DOHH2 (cell line): ENCODE results near the gene CAPN11.

Experiments used
- EZH2phosphoT487 ChIP-seq: fragments of 200-600 bp; sonication (generic); IDR thresholded peaks from 2 replicates; pipeline ENCODE4 v1.6.1; 2017; ENCODE audit warnings: borderline replicate concordance, mild to moderate bottlenecking, antibody characterized with exemption, low read length, moderate library complexity, mixed read lengths
- TF ChIP-seq, protein P1 (sequence below): fragments of 200-600 bp; sonication (generic); IDR thresholded peaks from one replicate; pipeline ENCODE4 v1.5.1; 2014; ENCODE audit warnings: antibody characterized with exemption, mild to moderate bottlenecking, low read depth, low read length; ENCODE audit not compliant: poor library complexity, severe bottlenecking

DNA sequence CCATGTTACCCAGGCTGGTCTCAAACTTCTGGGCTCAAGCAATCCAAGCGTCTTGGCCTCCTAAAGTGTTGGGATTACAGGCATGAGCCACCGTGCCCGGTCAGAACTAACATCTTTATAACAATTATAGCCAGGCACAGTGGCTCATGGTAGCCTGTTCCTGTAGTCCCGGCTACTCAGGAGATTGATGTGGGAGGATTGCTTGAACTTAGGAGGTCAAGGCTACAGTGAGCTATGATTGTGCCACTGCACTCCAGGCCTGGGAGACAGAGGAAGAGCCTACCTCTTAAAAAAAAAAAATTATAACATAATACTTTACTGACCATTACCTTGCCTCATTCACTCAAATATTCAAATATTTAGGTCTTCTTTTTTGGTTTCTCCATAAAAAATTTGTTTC, 41.3 kb downstream of the CAPN11 start:
- TF ChIP-seq, protein P1, sequence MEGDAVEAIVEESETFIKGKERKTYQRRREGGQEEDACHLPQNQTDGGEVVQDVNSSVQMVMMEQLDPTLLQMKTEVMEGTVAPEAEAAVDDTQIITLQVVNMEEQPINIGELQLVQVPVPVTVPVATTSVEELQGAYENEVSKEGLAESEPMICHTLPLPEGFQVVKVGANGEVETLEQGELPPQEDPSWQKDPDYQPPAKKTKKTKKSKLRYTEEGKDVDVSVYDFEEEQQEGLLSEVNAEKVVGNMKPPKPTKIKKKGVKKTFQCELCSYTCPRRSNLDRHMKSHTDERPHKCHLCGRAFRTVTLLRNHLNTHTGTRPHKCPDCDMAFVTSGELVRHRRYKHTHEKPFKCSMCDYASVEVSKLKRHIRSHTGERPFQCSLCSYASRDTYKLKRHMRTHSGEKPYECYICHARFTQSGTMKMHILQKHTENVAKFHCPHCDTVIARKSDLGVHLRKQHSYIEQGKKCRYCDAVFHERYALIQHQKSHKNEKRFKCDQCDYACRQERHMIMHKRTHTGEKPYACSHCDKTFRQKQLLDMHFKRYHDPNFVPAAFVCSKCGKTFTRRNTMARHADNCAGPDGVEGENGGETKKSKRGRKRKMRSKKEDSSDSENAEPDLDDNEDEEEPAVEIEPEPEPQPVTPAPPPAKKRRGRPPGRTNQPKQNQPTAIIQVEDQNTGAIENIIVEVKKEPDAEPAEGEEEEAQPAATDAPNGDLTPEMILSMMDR: no peak
- TF ChIP-seq EZH2phosphoT487: no peak
